NCI-H2196 treated with DMSO at 0.1 percent for 48 hours (cell line): ENCODE data around the gene CORIN.
"Not testable (repeated sequence)": the region's sequence is repeated elsewhere in the genome, so short reads cannot be mapped to it uniquely, and the experiment has no call there.

Source experiments
- DNase-seq: peaks from one replicate; lab custom pipeline; 2025; ENCODE audit not compliant: unreplicated experiment; lab: John Stamatoyannopoulos, UW

CORIN gene

DNA sequence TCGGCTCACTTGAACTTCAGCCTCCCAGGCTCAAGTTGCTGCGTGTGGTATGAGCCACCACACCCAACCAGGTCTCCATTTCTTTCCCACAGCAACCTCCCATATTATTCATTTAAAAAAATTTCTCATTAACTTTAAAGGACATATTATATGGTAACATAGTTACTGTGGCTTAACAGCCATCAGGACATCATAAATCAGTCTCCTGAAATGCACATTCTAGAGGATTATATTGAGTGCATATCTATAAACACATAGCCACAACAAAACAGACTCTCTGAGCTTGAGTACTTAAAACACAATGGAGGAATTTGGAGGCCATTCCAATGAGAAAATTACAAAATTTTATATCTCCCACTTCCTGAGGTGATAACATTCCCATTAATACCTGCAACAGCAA lies 61.5 kb downstream of the CORIN start:
- DNase-seq = no peak

DNA sequence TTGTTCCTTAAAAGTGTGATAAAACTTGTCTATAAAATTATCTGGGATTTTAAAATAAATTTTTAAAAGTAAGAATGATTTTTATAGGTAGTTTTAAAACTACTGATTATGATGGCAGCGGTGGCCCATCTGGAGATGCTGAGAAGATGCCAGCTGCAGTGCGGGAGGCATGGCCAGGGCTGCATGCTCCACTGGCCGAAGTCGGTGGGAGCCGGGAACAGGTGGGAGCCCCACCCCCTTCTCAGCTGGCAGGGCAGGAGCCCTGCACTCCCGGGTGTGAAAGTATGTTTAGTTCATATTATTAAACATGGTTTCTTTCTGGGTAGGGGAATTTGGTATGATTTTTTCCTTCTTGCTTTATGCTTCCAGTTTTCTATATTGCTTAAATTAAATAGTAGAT lies 63.8 kb downstream of the CORIN start:
- no peak for DNase-seq

DNA sequence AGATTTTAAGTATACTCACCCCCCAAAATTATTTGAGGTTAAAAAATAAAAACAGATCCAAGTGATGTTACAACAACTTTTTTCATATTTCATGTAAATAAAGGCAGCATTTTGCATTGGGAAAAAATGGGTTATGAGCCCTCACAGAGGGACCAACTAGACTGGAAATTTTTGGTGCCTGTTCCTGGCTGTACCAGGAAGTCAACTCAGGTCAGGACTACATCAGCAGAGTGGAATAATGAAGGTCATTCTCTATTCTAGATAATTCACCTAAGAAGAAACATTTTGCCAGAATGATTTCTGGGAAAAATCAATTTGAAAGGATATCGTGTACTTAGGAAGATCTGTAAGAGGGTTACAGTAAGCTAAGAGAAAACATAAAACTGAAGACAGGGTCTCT lies 66.8 kb downstream of the CORIN start:
- no peak for DNase-seq

DNA sequence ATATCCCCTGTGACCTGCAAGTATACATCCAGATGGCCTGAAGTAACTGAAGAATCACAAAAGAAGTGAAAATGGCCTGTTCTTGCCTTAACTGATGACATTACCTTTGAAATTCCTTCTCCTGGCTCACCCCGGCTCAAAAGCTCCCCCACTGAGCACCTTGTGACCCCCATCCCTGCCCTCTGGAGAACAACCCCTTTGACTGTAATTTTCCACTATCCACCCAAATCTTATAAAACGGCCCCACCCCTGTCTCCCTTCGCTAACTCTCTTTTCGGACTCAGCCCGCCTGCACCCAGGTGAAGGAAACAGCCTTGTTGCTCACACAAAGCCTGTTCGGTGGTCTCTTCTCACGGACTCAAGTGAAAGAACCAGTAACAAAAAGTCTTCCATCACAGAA lies 69.9 kb downstream of the CORIN start:
- DNase-seq = not testable (repeated sequence)

DNA sequence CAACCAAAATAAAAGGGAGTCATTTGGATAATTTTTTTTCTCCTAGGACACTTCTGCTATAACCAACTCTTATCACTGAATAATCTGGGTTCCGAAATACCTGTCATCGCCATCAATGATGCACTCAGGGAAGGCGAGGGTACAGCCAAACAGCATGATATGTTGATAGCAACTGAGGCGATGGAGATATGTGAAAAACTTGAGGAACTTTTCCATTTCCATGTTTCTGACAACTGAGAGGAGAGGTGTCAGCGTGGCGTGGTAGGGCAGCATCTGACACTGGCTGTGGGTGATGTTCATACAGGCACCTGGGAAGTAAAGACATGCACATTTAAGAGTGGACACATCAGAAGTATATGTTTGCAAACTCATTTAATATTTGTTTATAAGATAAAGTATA lies 74.6 kb downstream of the CORIN start:
- DNase-seq = no peak

DNA sequence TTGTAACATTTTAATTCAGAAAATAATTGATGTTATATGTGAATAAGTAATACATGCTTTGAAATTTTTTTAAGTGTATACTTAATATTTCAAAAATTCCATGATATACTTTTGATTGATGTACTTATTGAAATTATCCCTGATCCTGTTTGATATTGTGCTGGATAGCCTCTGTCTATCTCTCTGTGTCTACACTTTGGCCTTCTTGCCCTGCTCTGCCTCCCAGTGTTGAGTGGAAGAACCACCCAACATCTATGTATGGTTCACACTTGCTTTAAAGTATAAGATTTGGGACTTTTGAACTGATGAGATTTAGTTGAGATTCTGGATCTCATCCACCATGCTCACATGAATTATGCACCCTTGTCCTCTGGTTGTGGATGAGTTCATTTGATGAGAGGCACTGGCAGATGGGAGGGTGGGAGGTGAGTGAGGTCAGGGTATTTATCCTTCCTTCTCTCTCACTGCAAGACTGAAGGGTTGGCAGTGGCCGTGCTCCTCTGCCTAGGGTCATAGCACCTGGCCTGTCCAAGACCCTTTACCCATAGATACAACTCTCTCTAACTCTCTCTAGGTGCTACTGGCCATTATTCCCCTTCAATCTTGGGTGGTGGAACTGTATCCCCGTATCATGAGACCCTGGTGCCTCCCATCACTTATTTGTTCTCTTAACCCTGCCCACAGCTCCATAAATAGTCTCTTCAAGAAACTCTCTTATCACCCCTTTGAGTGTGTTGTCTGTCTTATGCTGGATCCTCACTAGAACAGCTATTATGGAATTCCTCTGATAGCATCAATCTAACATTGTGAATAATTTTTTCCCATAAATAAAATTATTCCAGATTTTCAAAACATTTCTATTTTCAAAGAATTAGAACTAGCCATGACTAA lies 75.2 kb downstream of the CORIN start:
- DNase-seq = no peak

DNA sequence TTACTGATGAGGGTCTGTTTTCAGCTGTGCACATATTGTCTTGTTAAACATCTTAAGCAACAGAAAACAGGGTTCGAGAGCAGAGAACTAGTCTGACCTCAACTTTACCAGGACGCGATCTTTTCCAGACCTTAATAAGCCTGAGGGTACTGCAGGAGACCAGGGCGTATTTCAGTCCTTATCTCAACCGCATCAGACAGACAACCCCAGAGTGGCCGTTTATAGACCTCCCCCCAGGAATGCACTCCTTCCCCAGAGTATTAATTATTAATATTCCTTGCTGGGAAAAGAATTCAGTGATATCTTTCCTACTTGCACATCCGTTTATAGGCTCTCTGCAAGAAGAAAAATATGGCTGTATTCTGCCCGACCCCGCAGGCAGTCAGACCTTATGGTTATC lies 84.6 kb downstream of the CORIN start:
- DNase-seq = not testable (repeated sequence)

DNA sequence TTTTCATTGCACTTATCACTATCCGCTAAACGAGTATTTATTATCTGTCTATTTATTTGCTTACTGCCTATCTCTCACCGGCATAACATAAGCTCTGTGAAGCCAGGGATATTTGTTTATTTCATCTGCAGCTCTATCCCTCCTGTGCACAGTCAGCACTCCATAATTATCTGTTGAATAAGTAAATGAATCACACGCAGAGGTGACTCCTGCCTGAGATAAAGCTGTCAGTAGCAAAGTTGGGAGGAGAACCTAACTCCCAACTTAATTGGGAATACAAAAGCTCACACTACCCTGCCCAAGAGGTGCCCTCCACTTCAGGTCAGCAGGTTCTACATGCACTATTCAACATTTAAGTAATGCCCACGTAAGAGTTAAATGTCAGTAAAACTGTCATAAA lies 85.7 kb downstream of the CORIN start:
- no peak for DNase-seq

DNA sequence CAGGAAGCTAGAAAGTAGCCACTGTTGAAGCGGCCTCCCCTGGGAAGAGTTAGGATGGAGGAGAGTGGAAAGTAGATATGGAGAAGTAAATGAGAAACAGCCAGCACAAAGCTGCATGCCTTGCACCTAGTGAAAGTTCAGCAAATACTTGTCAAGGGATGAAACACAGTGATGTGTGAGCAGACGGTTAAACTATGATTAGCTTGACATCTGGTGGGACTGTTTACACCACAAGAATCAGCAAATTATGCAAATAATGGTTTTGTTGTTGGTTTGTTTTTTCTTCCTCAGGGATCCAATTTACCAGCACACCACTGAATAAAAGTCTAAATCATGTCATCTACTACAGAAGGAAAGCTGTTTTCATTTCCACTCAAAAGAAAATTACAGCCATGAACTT lies 87.1 kb downstream of the CORIN start:
- no peak for DNase-seq

DNA sequence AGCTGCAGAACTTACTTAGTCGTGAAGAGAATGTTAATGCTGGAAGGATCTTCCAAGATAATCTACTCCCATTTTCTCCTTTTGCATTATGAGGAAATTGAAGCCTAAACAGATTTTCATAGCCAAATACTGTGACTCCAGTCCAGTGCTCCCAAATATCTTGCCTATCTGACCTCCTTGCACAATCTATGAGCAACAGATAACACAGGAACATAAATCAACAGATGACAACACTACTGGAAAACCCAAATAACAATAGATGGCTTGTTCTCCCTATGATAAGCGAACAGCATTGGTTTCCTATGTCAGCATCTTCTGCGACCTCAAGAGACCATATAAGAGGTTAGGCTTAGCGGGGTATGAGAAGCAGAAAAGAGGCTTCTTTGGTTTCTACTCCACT lies 88.0 kb downstream of the CORIN start:
- DNase-seq = no peak

DNA sequence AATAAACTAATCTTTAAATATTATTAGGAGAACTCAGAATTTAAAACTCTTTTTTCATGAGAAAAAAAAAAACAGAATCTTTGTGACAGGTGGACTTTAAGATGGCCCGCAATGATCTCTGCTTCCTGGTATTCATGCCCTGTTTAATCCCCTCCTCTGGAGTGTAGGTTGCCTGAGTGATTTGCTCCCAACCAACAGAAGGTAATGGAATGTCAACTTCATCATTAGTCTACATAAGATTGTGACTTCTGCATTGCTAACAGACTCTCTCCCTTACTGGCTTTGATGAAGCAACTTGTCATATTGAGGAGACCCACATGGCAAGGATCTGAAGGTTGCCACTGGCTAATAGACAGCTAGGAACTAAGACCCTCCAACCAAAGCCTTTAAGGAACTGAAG lies 88.8 kb downstream of the CORIN start:
- DNase-seq = no peak

DNA sequence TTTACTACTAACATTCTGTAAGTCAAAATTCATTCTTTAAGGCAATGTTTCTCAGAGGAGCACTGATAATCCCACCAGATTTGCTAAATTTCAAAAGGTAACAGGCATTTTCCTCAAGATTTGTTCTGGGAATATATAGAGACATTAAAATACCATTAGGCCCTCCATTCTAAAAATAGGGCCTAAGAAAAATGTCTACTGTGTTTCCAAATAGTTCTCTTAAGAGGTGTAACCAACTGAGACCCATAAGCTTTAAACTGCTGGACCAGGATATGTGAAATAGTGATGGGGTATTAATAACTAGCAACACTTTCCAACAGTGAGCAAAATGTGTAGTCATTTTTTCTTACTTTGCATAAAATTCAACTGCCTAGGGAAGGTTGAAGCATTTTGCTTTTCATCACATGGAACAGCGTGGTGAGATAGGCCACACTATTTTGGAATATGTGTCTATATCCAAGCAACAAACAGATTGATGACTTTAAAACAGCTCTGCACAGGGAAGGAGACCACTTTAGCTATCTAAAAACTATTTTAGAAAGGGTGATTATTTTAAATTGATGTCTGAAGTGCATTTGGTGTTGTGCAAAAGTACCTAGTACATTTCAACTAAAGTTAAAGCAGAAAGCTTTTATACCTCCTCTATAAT lies 89.9 kb downstream of the CORIN start:
- DNase-seq = no peak

DNA sequence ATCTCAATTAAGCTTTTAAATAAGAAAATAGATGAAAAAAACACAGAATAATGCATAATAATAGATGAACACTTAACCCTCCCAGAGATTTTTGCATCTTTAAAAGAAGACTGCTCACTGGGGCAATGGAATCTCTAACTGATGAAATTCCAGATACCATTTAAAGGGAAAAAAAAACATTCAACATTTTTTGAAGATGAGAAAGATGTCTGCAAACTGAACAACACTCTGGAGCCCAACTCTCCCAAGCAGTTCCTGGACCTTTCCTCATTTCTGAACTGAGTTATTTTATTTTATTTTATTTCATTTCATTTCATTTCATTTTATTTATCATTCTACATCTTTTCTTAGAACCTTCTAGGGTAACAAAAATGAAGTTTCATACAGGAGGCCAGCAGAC lies 90.7 kb downstream of the CORIN start:
- no peak for DNase-seq

DNA sequence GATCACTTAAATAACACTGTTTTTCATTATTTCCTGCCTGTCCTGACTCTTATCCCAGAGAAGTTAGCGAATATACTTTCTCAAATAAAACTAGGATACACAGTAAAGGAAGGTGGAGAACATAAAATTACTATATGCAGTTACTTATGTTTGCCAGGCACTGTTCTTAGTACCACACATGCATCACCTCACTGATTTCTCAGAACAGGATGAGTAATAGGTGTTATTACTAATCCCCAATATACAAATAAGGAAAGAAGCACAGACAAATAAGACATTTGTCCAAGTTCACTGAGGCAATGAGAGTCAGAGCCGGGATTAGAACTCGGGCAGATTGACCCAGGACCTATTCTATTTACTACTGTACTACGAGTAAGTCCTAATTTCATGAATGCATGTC lies 91.7 kb downstream of the CORIN start:
- DNase-seq = no peak

DNA sequence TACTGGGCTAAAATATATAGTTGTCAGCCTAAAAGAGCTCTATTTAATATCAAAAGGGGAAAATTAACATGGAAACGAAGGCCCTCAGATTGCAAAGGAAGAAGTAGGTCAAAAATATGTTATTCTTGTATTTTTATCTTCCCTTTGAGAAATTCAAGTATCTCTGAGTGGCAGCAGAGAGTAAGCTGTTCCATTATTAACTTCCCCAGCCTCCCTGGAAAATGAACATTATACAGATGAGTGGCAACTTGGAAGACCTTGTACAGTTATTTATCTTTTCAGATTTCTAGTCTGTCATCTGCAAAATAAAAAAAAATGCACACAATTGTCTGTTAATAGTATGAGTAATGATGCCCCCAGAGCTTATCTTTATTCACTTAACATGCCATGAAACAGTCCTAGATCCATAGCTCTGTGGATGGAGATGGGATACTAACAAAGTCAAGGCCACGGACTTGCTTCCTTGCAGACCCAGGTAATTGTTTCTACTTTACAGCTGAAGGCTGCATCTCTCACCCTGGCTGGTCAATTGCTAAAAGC lies 93.0 kb downstream of the CORIN start:
- no peak for DNase-seq

DNA sequence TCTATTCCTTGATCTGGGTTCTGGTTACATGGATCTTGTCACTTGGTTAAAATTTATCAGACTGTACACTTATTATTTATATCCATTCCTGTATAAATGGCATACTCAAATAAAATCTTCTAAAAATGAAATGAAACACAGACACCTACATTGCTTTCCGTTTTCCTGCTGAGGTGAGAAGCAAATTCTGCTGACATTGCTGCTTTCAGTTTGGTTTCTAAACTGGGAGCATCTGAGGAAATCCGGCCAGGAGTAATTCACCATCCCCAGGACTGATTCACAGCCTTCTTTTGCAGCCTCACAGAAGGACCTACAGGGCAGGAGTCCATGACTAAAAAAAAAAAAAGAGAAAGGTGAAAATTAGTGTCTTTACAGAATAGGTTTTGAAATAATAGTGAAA lies 93.6 kb downstream of the CORIN start:
- DNase-seq = no peak

DNA sequence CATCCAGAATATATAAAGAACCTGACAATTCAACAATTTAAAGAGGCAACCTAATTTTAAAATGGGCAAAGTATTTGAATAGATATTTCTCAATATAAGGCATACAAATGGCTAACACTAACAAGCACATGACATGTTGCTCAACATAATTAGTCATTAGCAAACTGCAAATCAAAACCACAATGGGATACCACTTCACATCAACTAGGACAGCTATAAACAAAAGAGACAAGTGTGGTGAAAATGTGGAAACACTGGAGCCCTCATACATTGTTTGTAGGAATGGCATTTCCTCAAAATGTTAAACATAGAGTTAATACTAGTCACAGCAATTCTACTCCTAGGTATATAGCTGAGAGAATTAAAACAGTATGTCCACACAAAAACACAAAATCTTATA lies 96.7 kb downstream of the CORIN start:
- DNase-seq = no peak

DNA sequence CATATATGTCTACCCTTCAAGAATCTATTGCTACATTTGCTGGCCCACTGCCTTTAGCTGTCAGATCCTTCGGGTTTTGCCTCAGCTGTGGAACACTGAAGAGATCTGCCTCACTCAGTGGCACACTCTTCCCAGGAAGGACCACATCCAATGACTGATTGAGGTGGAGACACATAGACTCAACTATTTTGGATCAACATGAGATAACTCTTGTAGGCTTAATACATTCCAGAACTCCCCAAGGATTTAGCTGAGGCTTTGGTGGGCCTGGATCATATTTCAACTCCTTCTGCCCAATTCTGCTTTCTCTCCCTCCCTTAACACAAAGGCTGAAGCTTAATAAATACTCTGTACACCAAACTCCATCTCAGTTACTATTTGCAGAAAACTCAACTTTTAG lies 100.5 kb downstream of the CORIN start:
- DNase-seq = no peak

DNA sequence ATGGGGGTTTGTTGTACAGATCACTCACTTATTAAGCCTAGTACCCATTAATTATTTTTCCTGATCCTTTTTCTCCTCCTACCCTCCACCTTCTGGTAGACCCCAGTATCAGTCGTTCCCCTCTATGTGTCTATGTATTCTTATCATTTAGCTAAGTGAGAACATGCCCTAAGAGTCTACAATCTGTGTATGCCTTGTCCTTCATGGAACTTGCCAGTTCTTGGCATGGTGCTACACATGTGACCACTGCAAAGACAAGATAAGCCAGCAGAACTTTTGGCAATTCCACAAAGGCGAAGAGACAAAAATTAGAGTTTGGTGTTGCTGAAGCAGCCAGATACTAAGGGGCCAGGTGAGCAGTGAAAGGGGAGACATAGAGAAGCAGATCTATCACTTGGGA lies 101.3 kb downstream of the CORIN start:
- DNase-seq = no peak

DNA sequence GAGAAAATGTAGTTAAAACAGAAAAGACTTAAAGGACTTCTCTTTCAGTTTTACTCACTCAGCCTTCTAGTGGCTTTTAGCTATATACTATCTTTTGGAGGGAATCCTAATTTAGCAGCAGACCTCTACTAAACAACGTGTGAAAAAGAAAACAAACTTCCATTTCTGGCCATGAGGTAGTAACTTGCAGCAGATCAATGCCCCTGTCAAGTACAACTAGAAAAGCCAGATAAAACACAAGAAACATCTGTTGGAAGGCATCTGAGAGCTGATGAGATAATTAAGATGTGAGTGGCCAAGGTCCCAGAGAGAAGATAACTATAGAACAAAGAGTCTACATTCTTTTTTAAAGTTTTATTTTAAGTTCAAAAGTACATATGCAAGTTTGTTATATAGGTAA lies 101.7 kb downstream of the CORIN start:
- no peak for DNase-seq

DNA sequence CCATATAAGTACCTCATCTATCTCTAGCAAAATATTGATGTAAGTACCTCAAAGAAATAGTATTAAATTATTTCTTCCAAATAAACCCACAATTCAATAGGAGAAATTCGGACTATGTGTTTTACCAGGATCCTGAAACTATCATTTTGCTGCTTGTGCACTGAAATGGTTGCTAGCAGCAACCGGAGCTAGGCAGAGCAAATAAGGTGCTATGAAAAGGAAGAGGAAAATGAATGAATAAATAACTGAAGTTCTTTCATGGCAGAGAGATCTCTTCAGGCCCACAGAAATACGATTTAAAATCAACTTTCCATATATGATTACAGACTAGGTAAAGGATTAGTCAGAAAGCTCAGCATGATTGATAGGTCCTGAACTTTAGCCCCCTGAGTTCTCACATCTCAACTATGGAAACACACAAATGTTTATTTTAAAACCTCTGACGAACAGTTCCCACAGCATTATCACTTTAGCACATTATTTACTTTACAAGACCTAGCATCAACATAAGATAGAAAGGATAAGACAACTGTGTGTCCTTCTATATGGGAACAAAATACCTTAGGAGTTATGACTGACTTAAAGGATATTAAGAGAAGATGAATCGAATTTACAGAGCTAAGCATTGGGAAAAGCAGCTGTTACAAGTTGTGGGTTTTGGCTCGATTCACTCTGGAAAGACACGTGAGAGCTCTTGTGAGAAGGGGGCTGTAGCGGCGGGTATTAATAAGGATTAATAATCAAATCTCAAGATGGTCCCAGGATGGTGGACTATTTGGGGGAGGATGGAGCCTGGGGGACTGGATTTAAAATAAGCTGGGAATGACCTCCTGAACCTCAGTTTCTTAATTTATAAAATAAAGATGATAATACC lies 104.3 kb downstream of the CORIN start:
- DNase-seq = no peak
